ENCODE measurements around the gene ERI3.

- TF ChIP-seq GATA3 (IDR thresholded peaks at IDR 0.05; ENCODE audit: low read depth, low read length) = no peak
- TF ChIP-seq GATA2 (IDR thresholded peaks at IDR 0.05; ENCODE audit: low read depth, low read length) = no peak
Observed at GRCh38 chr1:44268054-44268453, 87.0 kb downstream of the ERI3 start.

Measured in SH-SY5Y (cell line).